ENCODE results near the gene FAM20B. TPM values are rescaled to one million over a fixed set of nuclear protein-coding genes. Genes with fewer than 3 reads are reported as not detected.

Gene FAM20B
- total RNA-seq, 1 donor from 2014 or later = 33.8 TPM

DNA sequence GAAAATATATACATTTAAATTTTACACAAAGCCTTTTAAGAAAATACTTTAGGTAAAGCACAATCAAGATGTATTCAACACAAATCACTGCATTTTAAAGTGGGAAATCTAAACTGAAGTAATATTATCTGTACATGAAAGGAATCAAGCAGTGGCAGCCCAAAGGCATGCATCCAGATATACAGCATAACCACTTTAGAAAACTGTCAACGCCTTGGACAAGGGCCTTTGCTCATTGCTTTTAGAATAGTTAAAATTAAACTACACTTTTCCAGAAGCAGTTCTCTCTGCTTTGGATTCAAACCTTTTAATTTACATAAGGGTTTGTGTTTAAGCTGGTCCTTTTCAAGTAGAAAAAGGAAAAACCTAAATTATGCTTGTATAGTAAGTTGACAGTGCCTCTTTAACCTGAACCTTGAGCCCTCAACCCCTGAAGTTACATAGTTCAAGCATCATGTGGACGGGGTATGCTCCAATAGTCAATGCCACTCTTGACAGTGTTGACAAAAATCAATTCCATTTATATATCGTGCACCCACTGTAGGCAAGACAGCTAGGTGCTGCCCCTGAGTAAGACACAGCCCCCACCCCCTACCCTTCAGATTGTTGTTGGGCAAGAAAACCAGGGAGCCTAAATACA, 79.0 kb downstream of the FAM20B start:
- peaks cover 6% of the 10 kb centered on the region for H4K20me1 ChIP-seq (ENCODE audit: low read depth)
- no peak overlapping the region for H2AFZ ChIP-seq (replicated peaks)
- H3K4me1 Mint-ChIP-seq = no peaks in the 10 kb centered on the region
- no peaks in the 10 kb centered on the region for H3K36me3 ChIP-seq
- no peaks in the 10 kb centered on the region for H3K9me3 ChIP-seq (ENCODE audit: low read depth)
- no peak overlapping the region for H3K4me2 ChIP-seq
- no peaks in the 10 kb centered on the region for H3K4me1 ChIP-seq
- no peaks in the 10 kb centered on the region for H3K9me3 Mint-ChIP-seq
- H3F3A ChIP-seq (ENCODE audit: low read depth) = no peaks in the 10 kb centered on the region
- H3K4me3 ChIP-seq = no peak overlapping the region
- no peak overlapping the region for H3K4me3 Mint-ChIP-seq
- H3K27ac Mint-ChIP-seq = no peak overlapping the region
- no peak overlapping the region for H3K9ac ChIP-seq
- H3K27me3 Mint-ChIP-seq (ENCODE audit: insufficient read depth, low read depth) = no peaks in the 10 kb centered on the region
- H3K79me2 ChIP-seq (ENCODE audit: low read depth) = no peaks in the 10 kb centered on the region
- TF ChIP-seq CTCF (IDR thresholded peaks at IDR 0.05) (no peak), EZH2 (IDR thresholded peaks at IDR 0.05) (no peak), EZH2phosphoT487 (IDR thresholded peaks at IDR 0.05) (no peak)
- no peaks in the 10 kb centered on the region for H3K27me3 ChIP-seq
- no peak overlapping the region for H3K27ac ChIP-seq
- peaks cover 21% of the 10 kb centered on the region for H3K36me3 Mint-ChIP-seq
- no peak for DNase-seq (ENCODE audit: low spot score)

- Histone ChIP-seq H3K9me3 (ENCODE audit: low read depth) (no peaks in the 10 kb centered on the region), H2AFZ (replicated peaks) (no peak overlapping the region), H3K4me1 (no peaks in the 10 kb centered on the region), H4K20me1 (ENCODE audit: low read depth) (peaks cover 6% of the 10 kb centered on the region), H3K4me3 (no peak overlapping the region), H3K4me2 (no peak overlapping the region), H3K36me3 (no peaks in the 10 kb centered on the region), H3K9ac (no peak overlapping the region), H3K79me2 (ENCODE audit: low read depth) (no peaks in the 10 kb centered on the region), H3F3A (ENCODE audit: low read depth) (no peaks in the 10 kb centered on the region), H3K27ac (no peak overlapping the region), H3K27me3 (no peaks in the 10 kb centered on the region)
- Mint-ChIP-seq H3K9me3 (no peaks in the 10 kb centered on the region), H3K27ac (no peak overlapping the region), H3K4me3 (no peak overlapping the region), H3K27me3 (ENCODE audit: insufficient read depth, low read depth) (no peaks in the 10 kb centered on the region), H3K4me1 (no peaks in the 10 kb centered on the region), H3K36me3 (peaks cover 23% of the 10 kb centered on the region)
- DNase-seq (ENCODE audit: low spot score) = peak; percentile 41
- TF ChIP-seq EZH2phosphoT487 (IDR thresholded peaks at IDR 0.05) (no peak), EZH2 (IDR thresholded peaks at IDR 0.05) (no peak), CTCF (IDR thresholded peaks at IDR 0.05) (peak; percentile 54)
These were observed 79.7 kb downstream of the FAM20B start for GRCh38 chr1:179105393-179105792.

- no peak overlapping the region for H2AFZ ChIP-seq (replicated peaks)
- no peaks in the 10 kb centered on the region for H3K9me3 ChIP-seq (ENCODE audit: low read depth)
- H3K27ac ChIP-seq = no peak overlapping the region
- H3K36me3 ChIP-seq = no peaks in the 10 kb centered on the region
- H3K36me3 Mint-ChIP-seq = peaks cover 19% of the 10 kb centered on the region
- H3K27me3 Mint-ChIP-seq (ENCODE audit: insufficient read depth, low read depth) = no peaks in the 10 kb centered on the region
- H3K4me2 ChIP-seq = no peak overlapping the region
- no peak overlapping the region for H3K27ac Mint-ChIP-seq
- H3F3A ChIP-seq (ENCODE audit: low read depth) = no peaks in the 10 kb centered on the region
- no peak overlapping the region for H3K4me3 Mint-ChIP-seq
- H3K79me2 ChIP-seq (ENCODE audit: low read depth) = no peaks in the 10 kb centered on the region
- H3K9ac ChIP-seq = no peak overlapping the region
- H3K4me1 ChIP-seq = no peaks in the 10 kb centered on the region
- no peaks in the 10 kb centered on the region for H3K27me3 ChIP-seq
- H3K4me1 Mint-ChIP-seq = no peaks in the 10 kb centered on the region
- TF ChIP-seq EZH2 (IDR thresholded peaks at IDR 0.05) = no peak
- no peak for TF ChIP-seq EZH2phosphoT487 (IDR thresholded peaks at IDR 0.05)
- no peak for TF ChIP-seq CTCF (IDR thresholded peaks at IDR 0.05)
- DNase-seq (ENCODE audit: low spot score) = no peak
- no peak overlapping the region for H3K4me3 ChIP-seq
- no peaks in the 10 kb centered on the region for H3K9me3 Mint-ChIP-seq
- H4K20me1 ChIP-seq (ENCODE audit: low read depth) = peaks cover 6% of the 10 kb centered on the region
These were observed 82.3 kb downstream of the FAM20B start for GRCh38 chr1:179107706-179108629.
